ENCODE measurements around the gene MACROD1. TPM values are rescaled to one million over a fixed set of nuclear protein-coding genes. Genes with fewer than 3 reads are reported as not detected.

The MACROD1 gene
- total RNA-seq, 1 experiment from 2014 or later = 36.9 TPM

GRCh38 chr11:64022125-64022784 is 143.7 kb downstream of the MACROD1 start:
- Mint-ChIP-seq H3K27ac (no peak overlapping the region), H3K4me1 (peaks cover 65% of the 10 kb centered on the region), H3K4me3 (no peak overlapping the region), H3K9me3 (no peaks in the 10 kb centered on the region), H3K36me3 (no peaks in the 10 kb centered on the region), H3K27me3 (ENCODE audit: low read depth) (peaks cover 38% of the 10 kb centered on the region)
- CTCF ChIA-PET = interaction anchor here (0.6 to 9.6 kb wide), 5 partner anchors 15 to 126 kb away, joined by 3 to 75 read pairs (median 5); no protein-coding TSS in a partner anchor
- TF ChIP-seq ATF6 (CRISPR knock-in tag; IDR thresholded peaks at IDR 0.05) = no peak
- TF ChIP-seq ZNF263 (CRISPR knock-in tag; IDR thresholded peaks at IDR 0.05; ENCODE audit: low read depth) = peak; percentile 72
- TF ChIP-seq STAT6 (CRISPR knock-in tag; conservative IDR thresholded peaks at IDR 0.05; ENCODE audit: low read depth) = no peak
- TF ChIP-seq MLX (CRISPR knock-in tag; IDR thresholded peaks at IDR 0.05) = no peak
- POLR2A ChIA-PET = interaction anchor here (0.6 kb wide), 1 partner anchor 1096 kb away, joined by 3 read pairs; no protein-coding TSS in a partner anchor
- DNase-seq (ENCODE audit: low spot score) (no peak), ATAC-seq (no peak)

GRCh38 chr11:64021757-64022093 is 144.2 kb downstream of the MACROD1 start:
- ATAC-seq (peak; percentile 14), DNase-seq (ENCODE audit: low spot score) (no peak)
- Mint-ChIP-seq H3K4me3 (no peak overlapping the region), H3K36me3 (no peaks in the 10 kb centered on the region), H3K27me3 (ENCODE audit: low read depth) (peaks cover 38% of the 10 kb centered on the region), H3K9me3 (no peaks in the 10 kb centered on the region), H3K4me1 (peaks cover 60% of the 10 kb centered on the region), H3K27ac (peak overlapping the region; percentile 89; the same call in 1 of the 2 replicates)
- ChIA-PET CTCF (interaction anchor here (0.6 to 9.6 kb wide), 4 partner anchors 15 to 108 kb away, joined by 3 to 75 read pairs (median 6); no protein-coding TSS in a partner anchor), POLR2A (no interaction called here)
- no peak for TF ChIP-seq ELF4 (CRISPR knock-in tag; IDR thresholded peaks at IDR 0.05; ENCODE audit: low read depth)
- TF ChIP-seq SOX15 (CRISPR knock-in tag; IDR thresholded peaks at IDR 0.05) = no peak
- peak; percentile 0; the same call in 1 of the 2 replicates for TF ChIP-seq MAX (CRISPR knock-in tag; IDR thresholded peaks at IDR 0.05)

- Mint-ChIP-seq H3K4me3 (no peak overlapping the region), H3K27ac (peak overlapping the region; percentile 89; the same call in 1 of the 2 replicates), H3K4me1 (peaks cover 54% of the 10 kb centered on the region), H3K9me3 (no peaks in the 10 kb centered on the region), H3K27me3 (ENCODE audit: low read depth) (peaks cover 36% of the 10 kb centered on the region), H3K36me3 (no peaks in the 10 kb centered on the region)
- ChIA-PET POLR2A (no interaction called here), CTCF (interaction anchor here (9.6 kb wide), 1 partner anchor 20 kb away, joined by 75 read pairs; no protein-coding TSS in a partner anchor)
- ATAC-seq (no peak), DNase-seq (ENCODE audit: low spot score) (no peak)
- TF ChIP-seq MAX (CRISPR knock-in tag; IDR thresholded peaks at IDR 0.05) (0 out of 2 replicates have a peak, but pooled peaks have one; percentile 30), FOXP1 (CRISPR knock-in tag; IDR thresholded peaks at IDR 0.05; ENCODE audit: borderline replicate concordance) (0 out of 2 replicates have a peak, but pooled peaks have one; percentile 31), HMGA2 (CRISPR knock-in tag; IDR thresholded peaks at IDR 0.05) (no peak), ATF6 (CRISPR knock-in tag; IDR thresholded peaks at IDR 0.05) (no peak)
These were observed 144.7 kb downstream of the MACROD1 start for GRCh38 chr11:64020976-64021756.

All from WTC11 (cell line).